IMR-90 (cell line): ENCODE data around the gene CDK14. TPM values are rescaled to one million over a fixed set of nuclear protein-coding genes. Genes with fewer than 3 reads are reported as not detected.

Experiments used
- ATAC-seq: fragments of 200-7000 bp; cut with Tn5 transposase; 2 replicates; pipeline ENCODE4 v1.9.1; 2020; ENCODE audit warnings: low read depth, mild to moderate bottlenecking, moderate library complexity
- BruUV-seq: library from RNA; stranded (reverse); fragments of 400-500 nt; replicated peaks from 2 replicates; lab custom pipeline; 2021; lab: Mats Ljungman, UMichigan
- CTCF ChIA-PET: fragments of 300-600 bp; formaldehyde crosslinking; extraction: SDS; loops from one replicate; lab custom pipeline; 2021; ENCODE audit warnings: antibody characterized with exemption; lab: Yijun Ruan, JAX
- POLR2A ChIA-PET: fragments of 300-600 bp; sonication (Branson Sonifier 250); formaldehyde crosslinking; loops from one replicate; lab custom pipeline; 2022; ENCODE audit warnings: antibody characterized with exemption; ENCODE audit not compliant: unreplicated experiment; lab: Charles Lee
- DNase-seq: peaks from one replicate; pipeline ENCODE4 v3.0.0; 2013
- H2AFZ ChIP-seq: replicated peaks from 2 replicates; pipeline ENCODE3; 2013; ENCODE audit warnings: low read length, mild to moderate bottlenecking; ENCODE audit not compliant: poor library complexity
- H2AK5ac ChIP-seq: 2 replicates; pipeline ENCODE4 v1.6.1; 2013; ENCODE audit warnings: low read depth, low read length, inconsistent platforms
- H2AK9ac ChIP-seq: replicated peaks from 2 replicates; pipeline ENCODE3; 2013; ENCODE audit warnings: mild to moderate bottlenecking, low read depth, low read length, moderate library complexity; ENCODE audit not compliant: poor library complexity
- H2BK120ac ChIP-seq: 2 replicates; pipeline ENCODE4 v1.6.1; 2013; ENCODE audit warnings: low read depth, low read length, inconsistent platforms
- H2BK15ac ChIP-seq: 3 replicates; pipeline ENCODE4 v1.6.1; 2013; ENCODE audit warnings: low read depth, low read length, inconsistent platforms
- H2BK20ac ChIP-seq: 2 replicates; pipeline ENCODE4 v1.6.1; 2013; ENCODE audit warnings: low read depth, mild to moderate bottlenecking, inconsistent platforms, low read length, moderate library complexity
- H2BK5ac ChIP-seq: 2 replicates; pipeline ENCODE4 v1.6.1; 2013; ENCODE audit warnings: mild to moderate bottlenecking, low read depth, low read length, inconsistent platforms; ENCODE audit not compliant: poor library complexity, severe bottlenecking
- H3K14ac ChIP-seq: replicated peaks from 2 replicates; pipeline ENCODE4 v1.6.1; 2013; ENCODE audit warnings: low read depth, low read length, inconsistent platforms
- H3K18ac ChIP-seq: 2 replicates; pipeline ENCODE4 v1.6.1; 2013; ENCODE audit warnings: low read depth, low read length, control low read depth
- H3K23ac ChIP-seq: 2 replicates; pipeline ENCODE4 v1.6.1; 2013; ENCODE audit warnings: low read depth, low read length, inconsistent platforms
- H3K27ac ChIP-seq: 2 replicates; pipeline ENCODE4 v1.5.1; 2013; ENCODE audit warnings: mild to moderate bottlenecking, control low read depth, low read length; ENCODE audit not compliant: insufficient read depth
- H3K27me3 ChIP-seq: 2 replicates; pipeline ENCODE4 v1.6.1; 2013; ENCODE audit warnings: low read length; ENCODE audit not compliant: control insufficient read depth, insufficient read depth
- H3K36me3 ChIP-seq: 2 replicates; pipeline ENCODE4 v1.6.1; 2013; ENCODE audit warnings: low read length, mixed read lengths; ENCODE audit not compliant: control insufficient read depth, insufficient read depth
- H3K4ac ChIP-seq: 2 replicates; pipeline ENCODE4 v1.6.1; 2013; ENCODE audit warnings: low read depth, low read length, inconsistent platforms
- H3K4me1 ChIP-seq: 2 replicates; pipeline ENCODE4 v1.6.1; 2013; ENCODE audit warnings: low read length, mixed read lengths; ENCODE audit not compliant: control insufficient read depth, insufficient read depth
- H3K4me2 ChIP-seq: 2 replicates; pipeline ENCODE4 v1.6.1; 2013; ENCODE audit warnings: low read depth, mild to moderate bottlenecking, control low read depth, low read length, moderate library complexity
- H3K4me3 ChIP-seq: 2 replicates; pipeline ENCODE4 v1.5.1; 2013; ENCODE audit warnings: low read depth, mild to moderate bottlenecking, control low read depth, low read length, moderate library complexity; ENCODE audit not compliant: insufficient read depth
- H3K56ac ChIP-seq: 2 replicates; pipeline ENCODE4 v1.6.1; 2013; ENCODE audit warnings: low read length, inconsistent platforms; ENCODE audit not compliant: insufficient read depth; ENCODE audit errors: extremely low read depth
- H3K79me1 ChIP-seq, 2 experiments: 2 replicates each; pipeline ENCODE4 v1.6.1; 2013; ENCODE audit warnings: low read length in 2 of 2, inconsistent platforms in 1 of 2, low read depth in 1 of 2
- H3K9ac ChIP-seq: 2 replicates; pipeline ENCODE4 v1.6.1; 2013; ENCODE audit warnings: low read depth, low read length, control low read depth
- H3K9me1 ChIP-seq: 2 replicates; pipeline ENCODE4 v1.6.1; 2013; ENCODE audit warnings: low read length, inconsistent platforms; ENCODE audit not compliant: insufficient read depth
- H3K9me3 ChIP-seq: 2 replicates; pipeline ENCODE4 v1.6.1; 2013; ENCODE audit warnings: low read length; ENCODE audit not compliant: control insufficient read depth, insufficient read depth
- H4K20me1 ChIP-seq: 2 replicates; pipeline ENCODE4 v1.6.1; 2013; ENCODE audit warnings: low read length, inconsistent platforms; ENCODE audit not compliant: insufficient read depth
- H4K5ac ChIP-seq: 2 replicates; pipeline ENCODE4 v1.6.1; 2013; ENCODE audit warnings: mild to moderate bottlenecking, low read depth, low read length, control low read depth
- H4K8ac ChIP-seq, 2 experiments: 2 replicates each; pipeline ENCODE4 v1.6.1; 2013; ENCODE audit warnings: low read depth in 2 of 2, low read length in 2 of 2, control low read depth in 1 of 2, inconsistent platforms in 1 of 2
- H4K91ac ChIP-seq: 2 replicates; pipeline ENCODE4 v1.6.1; 2013; ENCODE audit warnings: low read depth, low read length, inconsistent platforms; ENCODE audit not compliant: insufficient read depth
- BHLHE40 ChIP-seq: fragments of 150-350 bp; IDR thresholded peaks from 2 replicates; pipeline ENCODE4 v1.6.1; 2016; ENCODE audit warnings: mild to moderate bottlenecking, low read depth, low read length
- CEBPB ChIP-seq: IDR thresholded peaks from 2 replicates; pipeline ENCODE4 v1.6.1; 2012; ENCODE audit warnings: low read depth, low read length, improper control_type of control experiment
- CHD1 ChIP-seq: IDR thresholded peaks from 2 replicates; pipeline ENCODE4 v1.6.1; 2012; ENCODE audit warnings: low read depth, low read length, improper control_type of control experiment
- ELK1 ChIP-seq: fragments of 150-350 bp; IDR thresholded peaks from 2 replicates; pipeline ENCODE4 v1.6.1; 2016; ENCODE audit warnings: low read depth, mild to moderate bottlenecking, low read length, moderate library complexity, borderline replicate concordance
- FOS ChIP-seq: fragments of 150-350 bp; IDR thresholded peaks from 2 replicates; pipeline ENCODE4 v1.6.1; 2016; ENCODE audit warnings: low read depth, low read length
- MAFK ChIP-seq: IDR thresholded peaks from 2 replicates; pipeline ENCODE4 v1.6.1; 2012; ENCODE audit warnings: low read depth, low read length, improper control_type of control experiment
- MAZ ChIP-seq: IDR thresholded peaks from 2 replicates; pipeline ENCODE4 v1.6.1; 2012; ENCODE audit warnings: low read depth, mild to moderate bottlenecking, low read length, improper control_type of control experiment, moderate library complexity, borderline replicate concordance
- MXI1 ChIP-seq: IDR thresholded peaks from 2 replicates; pipeline ENCODE4 v1.6.1; 2012; ENCODE audit warnings: low read depth, mild to moderate bottlenecking, low read length, moderate library complexity, borderline replicate concordance
- POLR2A ChIP-seq: IDR thresholded peaks from 2 replicates; pipeline ENCODE4 v1.6.1; 2012; ENCODE audit warnings: mild to moderate bottlenecking, low read depth, low read length
- RAD21 ChIP-seq: IDR thresholded peaks from 2 replicates; pipeline ENCODE4 v1.6.1; 2012; ENCODE audit warnings: low read length, improper control_type of control experiment
- RCOR1 ChIP-seq: IDR thresholded peaks from 2 replicates; pipeline ENCODE4 v1.6.1; 2012; ENCODE audit warnings: mild to moderate bottlenecking, low read length, improper control_type of control experiment; ENCODE audit not compliant: insufficient replicate concordance
- RFX5 ChIP-seq: IDR thresholded peaks from 2 replicates; pipeline ENCODE4 v1.8.0; 2012; ENCODE audit warnings: low read depth, mild to moderate bottlenecking, low read length, moderate library complexity
- WGBS, 2 experiments: methylation state at CpG; one replicate each; pipeline versions ENCODE4 v1.1.5 to v1.1.7; 2013; ENCODE audit warnings: missing lambda C conversion rate in 2 of 2; ENCODE audit not compliant: insufficient read length in 1 of 2; ENCODE audit errors: extremely low coverage in 2 of 2; 5-methylcytosine and 5-hydroxymethylcytosine counted together
- dilution Hi-C: fragments of 300-500 bp; cut with HindIII; formaldehyde crosslinking; loops from one replicate; pipeline ENCODE4 v1.14.3; 2018; ENCODE audit warnings: low sequenced_read_pairs; ENCODE audit not compliant: unreplicated experiment
- in situ Hi-C: fragments of 300-500 bp; cut with MboI; formaldehyde crosslinking; loops from 3 replicates; pipeline ENCODE4 v1.14.3; 2019; ENCODE audit warnings: low sequenced_read_pairs, inconsistent platforms, mixed read lengths
- intact Hi-C: fragments of 100-400 bp; cut with micrococcal nuclease; formaldehyde crosslinking; loops from 2 replicates; pipeline ENCODE4 v1.10.0; 2022
- polyA plus RNA-seq, 3 experiments: library from polyadenylated mRNA; depleted of rRNA; stranded (reverse); fragments of >200 nt; gene quantifications; 2 replicates each; pipeline ENCODE4 v1.2.3, GENCODE V29; 2012; ENCODE audit warnings: low replicate concordance in 1 of 3
- total RNA-seq: library from RNA; depleted of rRNA; stranded (reverse); fragments of >200 nt; gene quantifications from 2 replicates; pipeline ENCODE4 v1.2.3, GENCODE V29; 2012
- TF ChIP-seq, protein P1 (sequence below): conservative IDR thresholded peaks from 2 replicates; pipeline ENCODE4 v1.5.1; 2012; ENCODE audit warnings: mild to moderate bottlenecking, low read depth, low read length, improper control_type of control experiment
- TF ChIP-seq, protein P2 (sequence below): fragments of 150-350 bp; IDR thresholded peaks from 2 replicates; pipeline ENCODE4 v1.6.1; 2017; ENCODE audit warnings: mild to moderate bottlenecking, antibody characterized with exemption, low read length, low read depth

CDK14 gene
- total and polyA plus RNA-seq, 2 of the 4 experiments (the other 2 are of a cell fraction) = 10.1 to 29.6 TPM

- no peak overlapping the region for H2AFZ ChIP-seq
- no peak overlapping the region for H3K9ac ChIP-seq
- H3K79me1 ChIP-seq = peaks cover 16 to 33% of the 10 kb centered on the region in 2 experiments
- no TSS peak for BruUV-seq
- H2BK20ac ChIP-seq = peak overlapping the region; percentile 74; the same call in 1 of the 2 replicates
- peaks cover 3% of the 10 kb centered on the region for H3K4me1 ChIP-seq
- peak overlapping the region in 1 of 2 experiments; percentile 16; a peak in 2 of 4 replicates for H4K8ac ChIP-seq
- 0% methylated on average over 1 of the region's 2 CpGs; no CpG with 5 or more reads in 1 of the 2 experiments for WGBS, 2 experiments
- intact Hi-C loops = no loop called here
- H4K20me1 ChIP-seq = no peaks in the 10 kb centered on the region
- peak; percentile 94 for DNase-seq
- TF ChIP-seq FOS = no peak
- TF ChIP-seq MXI1 = no peak
- TF ChIP-seq BHLHE40 = no peak
- TF ChIP-seq, protein P1, sequence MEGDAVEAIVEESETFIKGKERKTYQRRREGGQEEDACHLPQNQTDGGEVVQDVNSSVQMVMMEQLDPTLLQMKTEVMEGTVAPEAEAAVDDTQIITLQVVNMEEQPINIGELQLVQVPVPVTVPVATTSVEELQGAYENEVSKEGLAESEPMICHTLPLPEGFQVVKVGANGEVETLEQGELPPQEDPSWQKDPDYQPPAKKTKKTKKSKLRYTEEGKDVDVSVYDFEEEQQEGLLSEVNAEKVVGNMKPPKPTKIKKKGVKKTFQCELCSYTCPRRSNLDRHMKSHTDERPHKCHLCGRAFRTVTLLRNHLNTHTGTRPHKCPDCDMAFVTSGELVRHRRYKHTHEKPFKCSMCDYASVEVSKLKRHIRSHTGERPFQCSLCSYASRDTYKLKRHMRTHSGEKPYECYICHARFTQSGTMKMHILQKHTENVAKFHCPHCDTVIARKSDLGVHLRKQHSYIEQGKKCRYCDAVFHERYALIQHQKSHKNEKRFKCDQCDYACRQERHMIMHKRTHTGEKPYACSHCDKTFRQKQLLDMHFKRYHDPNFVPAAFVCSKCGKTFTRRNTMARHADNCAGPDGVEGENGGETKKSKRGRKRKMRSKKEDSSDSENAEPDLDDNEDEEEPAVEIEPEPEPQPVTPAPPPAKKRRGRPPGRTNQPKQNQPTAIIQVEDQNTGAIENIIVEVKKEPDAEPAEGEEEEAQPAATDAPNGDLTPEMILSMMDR = no peak
- peak; percentile 73; the same call in 1 of the 2 replicates for TF ChIP-seq CEBPB
- TF ChIP-seq MAZ = no peak
- TF ChIP-seq POLR2A = no peak
- no peak for TF ChIP-seq ELK1
- TF ChIP-seq RFX5 = no peak
- TF ChIP-seq, protein P2, sequence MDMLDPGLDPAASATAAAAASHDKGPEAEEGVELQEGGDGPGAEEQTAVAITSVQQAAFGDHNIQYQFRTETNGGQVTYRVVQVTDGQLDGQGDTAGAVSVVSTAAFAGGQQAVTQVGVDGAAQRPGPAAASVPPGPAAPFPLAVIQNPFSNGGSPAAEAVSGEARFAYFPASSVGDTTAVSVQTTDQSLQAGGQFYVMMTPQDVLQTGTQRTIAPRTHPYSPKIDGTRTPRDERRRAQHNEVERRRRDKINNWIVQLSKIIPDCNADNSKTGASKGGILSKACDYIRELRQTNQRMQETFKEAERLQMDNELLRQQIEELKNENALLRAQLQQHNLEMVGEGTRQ = no peak
- TF ChIP-seq MAFK = 0 out of 2 replicates have a peak, but pooled peaks have one; percentile 23
- TF ChIP-seq RCOR1 = no peak
- TF ChIP-seq RAD21 = no peak
- no peak for TF ChIP-seq CHD1
- H3K4ac ChIP-seq = peak overlapping the region; percentile 79; the same call in 1 of the 2 replicates
- no peaks in the 10 kb centered on the region for H3K9me3 ChIP-seq
- peak overlapping the region; percentile 79; the same call in 1 of the 2 replicates for H2BK120ac ChIP-seq
- H3K27me3 ChIP-seq = no peaks in the 10 kb centered on the region
- peak overlapping the region; percentile 87 for H3K14ac ChIP-seq
- no peak overlapping the region for H2BK15ac ChIP-seq
- no peak overlapping the region for H2AK9ac ChIP-seq
- H3K4me2 ChIP-seq = peak overlapping the region; percentile 74; the same call in 1 of the 2 replicates
- ChIA-PET POLR2A (no interaction called here), CTCF (no interaction called here)
- ATAC-seq = peak; percentile 82
- H4K5ac ChIP-seq = no peak overlapping the region; the same call in 1 of the 2 replicates
- 0 out of 2 replicates have a peak overlapping the region, but pooled peaks have one; percentile 39 for H3K27ac ChIP-seq
- in situ Hi-C loops = no loop called here
- H3K4me3 ChIP-seq = no peak overlapping the region
- H3K9me1 ChIP-seq = 0 out of 2 replicates have a peak, but pooled peaks cover 2% of the 10 kb centered on the region
- H2BK5ac ChIP-seq = peak overlapping the region; percentile 93
- no peak overlapping the region for H4K91ac ChIP-seq
- no peaks in the 10 kb centered on the region for H3K36me3 ChIP-seq
- H2AK5ac ChIP-seq = no peak overlapping the region
- no peak overlapping the region; the same call in 1 of the 2 replicates for H3K23ac ChIP-seq
- H3K56ac ChIP-seq = no peak overlapping the region
- H3K18ac ChIP-seq = no peak overlapping the region; the same call in 1 of the 2 replicates
- dilution Hi-C loops = no loop called here
Observed at GRCh38 chr7:90655566-90655965, 59.4 kb downstream of the CDK14 start.
